Body of pancreas (tissue), 4 donors: ENCODE results near the gene ENPP6. TPM values are rescaled to one million over a fixed set of nuclear protein-coding genes. Genes with fewer than 3 reads are reported as not detected.
"Not testable (repeated sequence)": the region's sequence is repeated elsewhere in the genome, so short reads cannot be mapped to it uniquely, and the experiment has no call there.

Experiments
- ATAC-seq: fragments of 150-250 bp; one replicate; pipeline ENCODE4 v1.9.1; 2016
- DNase-seq, 4 donors: peaks; one replicate each; pipeline ENCODE4 v3.0.0-alpha.2; 2019
- H3K27ac ChIP-seq, 4 donors: fragments of 200-600 bp; sonication (generic); 1 replicate in 3 of 4; 2 replicates in 1 of 4; pipeline versions ENCODE4 v1.5.1 to v1.6.1; 2016 to 2019; ENCODE audit warnings: mild to moderate bottlenecking in 1 of 4, mixed read lengths in 1 of 4, moderate library complexity in 1 of 4
- H3K27me3 ChIP-seq, 2 donors: fragments of 200-600 bp; sonication (generic); one replicate each; pipeline ENCODE4 v1.6.0; 2016; ENCODE audit warnings: mild to moderate bottlenecking in 1 of 2
- H3K36me3 ChIP-seq, 2 donors: fragments of 200-600 bp; sonication (generic); replicated peaks in 1 of 2; 2 replicates each; pipeline ENCODE4 v1.5.1; 2016; ENCODE audit warnings: low read depth in 2 of 2; ENCODE audit not compliant: insufficient read depth in 1 of 2
- H3K4me1 ChIP-seq: fragments of 200-600 bp; sonication (generic); one replicate; pipeline ENCODE4 v1.6.0; 2016
- H3K4me3 ChIP-seq, 2 donors: fragments of 200-600 bp; sonication (generic); 1 replicate in 1 of 2; 2 replicates in 1 of 2; pipeline ENCODE4 v1.5.1; 2016 to 2019
- H3K9me3 ChIP-seq, 3 donors: fragments of 200-600 bp; sonication (generic); 1 replicate in 2 of 3; 2 replicates in 1 of 3; pipeline ENCODE4 v1.5.1; 2016
- POLR2A ChIP-seq, 3 donors: fragments of 450-650 bp; IDR thresholded peaks; one replicate each; pipeline ENCODE4 v1.6.1; 2016; ENCODE audit warnings: antibody characterized with exemption in 3 of 3, mild to moderate bottlenecking in 2 of 3
- WGBS, 2 donors: methylation state at CpG; one replicate each; pipeline ENCODE4 v1.1.5; 2017; 5-methylcytosine and 5-hydroxymethylcytosine counted together
- intact Hi-C: fragments of 100-400 bp; cut with DNase I; formaldehyde crosslinking; loops from one replicate; pipeline ENCODE4 v1.15.1; 2023
- total RNA-seq, 2 donors: library from RNA; depleted of rRNA; stranded (reverse); fragments of >200 nt; gene quantifications; one replicate each; pipeline ENCODE4 v1.1.0, GENCODE V29; 2016
- TF ChIP-seq, protein P1 (sequence below), 7 experiments: fragments of 450-650 bp in 4 of 7; fragments of 200-600 bp in 3 of 7; sonication (generic) in 3 of 7; IDR thresholded peaks; one replicate each; pipeline ENCODE4 v1.5.1; 2016 to 2019; ENCODE audit warnings: antibody characterized with exemption in 7 of 7

The ENPP6 gene
- total RNA-seq, 2 donors from 2014 or later, result not detected

DNA sequence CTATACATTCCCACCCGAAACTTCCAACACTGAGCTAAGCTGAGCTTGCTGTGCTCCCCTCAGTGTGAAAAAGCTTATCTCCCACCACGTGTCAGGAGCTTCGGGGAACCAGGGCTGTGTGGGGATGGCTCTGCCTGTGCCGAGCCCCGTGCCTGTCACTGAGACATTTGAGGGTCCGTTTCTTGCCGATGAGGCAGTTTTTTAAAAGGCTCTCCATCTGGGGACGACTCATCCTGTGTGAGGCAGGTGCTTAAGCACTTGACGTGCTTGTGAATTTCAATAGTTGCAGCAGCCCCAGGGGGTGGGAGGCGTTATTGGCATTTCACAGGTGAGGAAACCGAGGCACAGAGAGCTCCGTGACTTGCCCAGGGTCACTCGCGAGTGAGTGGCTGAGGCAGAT is 160.8 kb downstream of the ENPP6 start:
- no peak for DNase-seq
- intact Hi-C loops, result no loop called here
- Histone ChIP-seq H3K27ac (no peak overlapping the region), H3K4me3 (no peak overlapping the region), H3K9me3 (no peaks in the 10 kb centered on the region), H3K27me3 (no peaks in the 10 kb centered on the region), H3K36me3 (no peaks in the 10 kb centered on the region), H3K4me1 (no peaks in the 10 kb centered on the region)
- whole genome bisulfite sequencing, 2 donors, result 82 to 84% methylated on average over 9 to 14 of the region's 14 CpGs
- no peak for TF ChIP-seq POLR2A (IDR thresholded peaks at IDR 0.05)
- ATAC-seq, result no peak

DNA sequence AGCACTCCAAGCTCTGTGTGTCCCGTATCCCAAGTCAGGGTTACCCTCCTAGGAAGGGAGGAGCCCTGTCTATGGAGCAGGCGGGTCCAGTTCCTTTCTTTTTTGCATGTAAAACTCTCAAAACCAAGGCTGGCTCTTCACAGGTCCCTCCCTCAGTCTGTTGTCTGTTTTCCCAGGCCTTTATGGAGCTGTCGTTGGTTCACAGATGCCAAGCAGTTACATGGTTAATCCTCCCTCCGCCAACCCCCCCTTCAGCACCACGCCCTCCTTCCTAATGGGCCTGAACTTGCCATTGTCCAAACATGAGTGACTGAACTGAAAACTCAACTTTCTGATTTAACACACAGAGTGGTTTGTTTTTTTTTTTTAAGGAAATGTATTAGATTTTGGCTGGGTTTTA is 164.2 kb downstream of the ENPP6 start:
- H3K27me3 ChIP-seq, result no peaks in the 10 kb centered on the region
- no peaks in the 10 kb centered on the region for H3K9me3 ChIP-seq
- H3K4me3 ChIP-seq, result no peak overlapping the region
- 92 to 96% methylated on average over 5 of the region's 5 CpGs for WGBS, 2 donors
- H3K36me3 ChIP-seq, result no peaks in the 10 kb centered on the region
- intact Hi-C loops, result no loop called here
- no peaks in the 10 kb centered on the region for H3K4me1 ChIP-seq
- ATAC-seq (no peak), DNase-seq (no peak)
- no peak overlapping the region for H3K27ac ChIP-seq
- TF ChIP-seq, protein P1, sequence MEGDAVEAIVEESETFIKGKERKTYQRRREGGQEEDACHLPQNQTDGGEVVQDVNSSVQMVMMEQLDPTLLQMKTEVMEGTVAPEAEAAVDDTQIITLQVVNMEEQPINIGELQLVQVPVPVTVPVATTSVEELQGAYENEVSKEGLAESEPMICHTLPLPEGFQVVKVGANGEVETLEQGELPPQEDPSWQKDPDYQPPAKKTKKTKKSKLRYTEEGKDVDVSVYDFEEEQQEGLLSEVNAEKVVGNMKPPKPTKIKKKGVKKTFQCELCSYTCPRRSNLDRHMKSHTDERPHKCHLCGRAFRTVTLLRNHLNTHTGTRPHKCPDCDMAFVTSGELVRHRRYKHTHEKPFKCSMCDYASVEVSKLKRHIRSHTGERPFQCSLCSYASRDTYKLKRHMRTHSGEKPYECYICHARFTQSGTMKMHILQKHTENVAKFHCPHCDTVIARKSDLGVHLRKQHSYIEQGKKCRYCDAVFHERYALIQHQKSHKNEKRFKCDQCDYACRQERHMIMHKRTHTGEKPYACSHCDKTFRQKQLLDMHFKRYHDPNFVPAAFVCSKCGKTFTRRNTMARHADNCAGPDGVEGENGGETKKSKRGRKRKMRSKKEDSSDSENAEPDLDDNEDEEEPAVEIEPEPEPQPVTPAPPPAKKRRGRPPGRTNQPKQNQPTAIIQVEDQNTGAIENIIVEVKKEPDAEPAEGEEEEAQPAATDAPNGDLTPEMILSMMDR (IDR thresholded peaks at IDR 0.05), result no peak
- TF ChIP-seq POLR2A (IDR thresholded peaks at IDR 0.05), result no peak

DNA sequence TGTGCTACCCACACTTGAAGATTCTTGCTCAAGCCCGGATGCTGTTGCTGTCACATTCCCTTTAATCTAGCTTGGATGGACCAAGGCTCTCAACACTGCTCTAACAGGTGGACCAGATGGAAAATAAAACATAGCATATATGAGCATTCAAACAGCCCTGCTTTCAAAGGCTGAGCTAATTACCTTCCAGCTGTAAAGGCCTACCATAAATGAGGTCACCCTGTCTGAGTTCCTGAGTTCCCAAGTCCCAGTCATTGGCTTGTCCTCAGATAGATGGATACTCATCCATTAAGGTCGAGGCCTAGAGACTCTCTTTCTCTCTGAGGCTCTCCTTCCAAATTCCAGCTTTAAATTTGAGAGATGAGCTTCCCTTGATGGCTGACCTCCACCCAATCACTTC is 165.1 kb downstream of the ENPP6 start:
- DNase-seq (no peak), ATAC-seq (no peak)
- Histone ChIP-seq H3K4me1 (no peaks in the 10 kb centered on the region), H3K36me3 (no peaks in the 10 kb centered on the region), H3K27me3 (no peaks in the 10 kb centered on the region), H3K4me3 (no peak overlapping the region), H3K27ac (no peak overlapping the region), H3K9me3 (no peaks in the 10 kb centered on the region)
- intact Hi-C loops, result no loop called here
- 84 to 91% methylated on average over 2 of the region's 2 CpGs for WGBS, 2 donors
- TF ChIP-seq, protein P1 (IDR thresholded peaks at IDR 0.05), result no peak
- TF ChIP-seq POLR2A (IDR thresholded peaks at IDR 0.05), result no peak

DNA sequence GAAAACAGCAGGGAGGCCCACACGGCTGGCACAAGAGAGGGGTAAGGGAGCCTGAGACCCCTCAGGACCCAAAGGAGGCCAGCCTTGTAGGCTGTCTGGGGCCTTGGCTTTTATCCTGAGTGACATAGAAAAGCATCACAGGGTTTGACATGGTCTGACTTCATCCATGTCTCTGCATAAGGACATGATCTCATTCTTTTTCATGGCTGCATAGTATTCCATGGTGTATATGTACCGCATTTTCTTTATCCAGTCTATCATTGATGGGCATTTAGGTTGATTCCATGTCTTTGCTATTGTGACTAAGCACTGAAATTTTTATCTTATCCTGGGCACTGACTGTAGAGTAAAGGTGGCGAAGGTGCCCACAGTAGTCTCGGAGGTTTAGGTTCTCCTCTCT is 166.4 kb downstream of the ENPP6 start:
- DNase-seq, intact Hi-C loops: not testable (repeated sequence)

DNA sequence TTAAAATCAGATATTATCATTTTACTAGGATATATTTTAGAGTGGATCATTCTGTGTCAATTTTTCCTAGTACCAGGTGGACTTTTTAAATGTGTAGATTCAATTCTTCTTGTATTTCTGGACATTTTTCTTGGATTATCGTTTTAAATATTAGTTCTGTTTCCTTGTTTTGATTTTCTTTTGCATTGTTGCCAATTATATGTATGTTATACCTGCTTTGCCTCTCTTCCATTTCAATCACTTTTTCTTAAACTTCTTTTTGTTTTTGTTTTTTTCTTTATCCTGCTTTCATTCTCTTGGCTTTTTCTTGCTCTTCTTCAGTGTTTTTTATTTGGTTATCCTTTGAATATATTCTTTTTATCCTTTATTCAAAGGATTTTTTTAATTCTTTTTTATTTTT is 171.5 kb downstream of the ENPP6 start:
- Histone ChIP-seq H3K9me3 (no peaks in the 10 kb centered on the region), H3K4me1 (no peaks in the 10 kb centered on the region), H3K27ac (no peak overlapping the region), H3K4me3 (no peak overlapping the region), H3K36me3 (no peaks in the 10 kb centered on the region), H3K27me3 (no peaks in the 10 kb centered on the region)
- ATAC-seq (no peak), DNase-seq (no peak)
- WGBS, 2 donors, result 57 to 64% methylated on average over 1 of the region's 1 CpG
- TF ChIP-seq, protein P1 (IDR thresholded peaks at IDR 0.05), result no peak
- TF ChIP-seq POLR2A (IDR thresholded peaks at IDR 0.05), result no peak
- intact Hi-C loops, result no loop called here

More for the DNA sequence above, 166.4 kb downstream of the ENPP6 start:
- ATAC-seq, H3K27ac ChIP-seq, H3K4me3 ChIP-seq, H3K9me3 ChIP-seq, H3K4me1 ChIP-seq, H3K27me3 ChIP-seq, H3K36me3 ChIP-seq: not testable (repeated sequence)
- WGBS, 2 donors, result 95 to 99% methylated on average over 4 of the region's 4 CpGs

DNA sequence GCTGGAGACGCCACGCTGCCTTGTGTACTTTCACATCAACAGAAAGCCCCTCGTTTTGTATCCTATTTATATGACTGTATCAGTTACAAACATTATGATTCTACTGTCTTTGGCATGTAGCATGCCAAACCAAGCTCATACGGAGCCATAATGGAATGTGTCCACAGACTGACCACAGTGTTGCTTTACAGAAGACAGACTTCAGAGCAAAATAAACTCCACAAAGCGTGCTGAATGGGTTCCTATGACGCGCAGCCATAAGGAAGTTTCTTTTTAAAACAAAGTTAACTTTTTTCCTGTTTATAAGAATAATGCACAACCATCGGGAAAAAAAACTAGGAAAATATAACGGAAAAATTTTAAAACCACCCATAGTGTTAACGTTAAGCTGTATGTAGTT is 176.5 kb downstream of the ENPP6 start:
- no peak for TF ChIP-seq POLR2A (IDR thresholded peaks at IDR 0.05)
- TF ChIP-seq, protein P1 (IDR thresholded peaks at IDR 0.05), result no peak
- Histone ChIP-seq H3K4me3 (no peak overlapping the region), H3K4me1 (no peaks in the 10 kb centered on the region), H3K9me3 (no peaks in the 10 kb centered on the region), H3K27me3 (no peaks in the 10 kb centered on the region), H3K36me3 (no peaks in the 10 kb centered on the region), H3K27ac (no peak overlapping the region)
- DNase-seq (no peak), ATAC-seq (no peak)
- intact Hi-C loops, result no loop called here
- WGBS, 2 donors, result 89 to 94% methylated on average over 10 of the region's 10 CpGs
